Hepatocyte (in vitro differentiated cells): Measurements from ENCODE around the gene IGFLR1.

Source experiments
- EZH2phosphoT487 ChIP-seq: fragments of 200-600 bp; sonication (generic); IDR thresholded peaks from one replicate; pipeline ENCODE4 v1.6.1; 2018; ENCODE audit warnings: antibody characterized with exemption, mild to moderate bottlenecking, low read depth, moderate library complexity; ENCODE audit not compliant: unreplicated experiment, severe bottlenecking
- TF ChIP-seq, protein P1 (sequence below): fragments of 200-600 bp; sonication (generic); IDR thresholded peaks from 2 replicates; pipeline ENCODE4 v1.5.1; 2016; ENCODE audit warnings: antibody characterized with exemption, mild to moderate bottlenecking; ENCODE audit not compliant: poor library complexity

DNA sequence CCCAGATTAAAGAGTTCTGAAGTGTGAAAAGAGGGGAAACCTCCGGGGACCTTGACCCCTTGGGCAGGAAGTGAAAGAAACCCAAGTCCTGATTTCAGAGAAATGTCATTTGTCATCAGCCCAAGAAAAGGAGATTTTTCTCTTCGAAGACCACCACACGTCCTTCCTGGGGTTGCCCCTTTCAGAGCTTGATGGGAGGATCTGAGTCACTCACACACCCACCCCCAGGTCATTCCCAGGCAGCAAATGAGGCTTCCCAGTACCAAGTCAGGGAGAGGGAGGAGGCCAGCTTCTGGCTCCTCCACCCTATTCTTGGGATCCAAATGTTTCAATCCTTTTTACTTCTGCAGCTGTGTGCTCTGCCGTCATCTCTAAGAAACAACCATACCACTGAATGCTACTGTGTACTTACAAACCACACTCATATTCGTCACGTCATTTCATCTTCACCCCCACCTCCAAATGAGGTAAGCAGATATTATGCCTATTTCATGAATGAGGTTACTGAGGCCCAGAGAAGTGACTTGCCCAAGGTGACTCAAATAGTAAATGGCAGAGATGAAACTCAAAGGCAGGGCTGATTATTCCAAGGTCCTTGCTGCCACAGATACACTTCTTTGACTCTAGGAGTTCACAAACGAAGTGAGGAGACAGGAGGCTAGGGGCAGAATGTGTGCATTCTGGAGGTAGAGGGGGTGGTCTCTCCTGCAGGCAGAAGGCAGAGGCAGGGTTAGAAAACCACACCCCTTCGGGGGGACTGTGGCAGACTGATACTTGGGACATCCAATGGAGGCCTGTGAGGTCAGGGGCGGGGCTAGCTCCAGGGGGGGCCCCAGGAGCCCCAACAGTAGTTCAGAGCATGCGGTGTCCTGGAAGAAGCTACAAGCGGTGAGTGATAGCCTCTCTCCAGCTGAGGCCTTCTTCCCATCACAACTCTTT, 29.4 kb downstream of the IGFLR1 start:
- TF ChIP-seq, protein P1, sequence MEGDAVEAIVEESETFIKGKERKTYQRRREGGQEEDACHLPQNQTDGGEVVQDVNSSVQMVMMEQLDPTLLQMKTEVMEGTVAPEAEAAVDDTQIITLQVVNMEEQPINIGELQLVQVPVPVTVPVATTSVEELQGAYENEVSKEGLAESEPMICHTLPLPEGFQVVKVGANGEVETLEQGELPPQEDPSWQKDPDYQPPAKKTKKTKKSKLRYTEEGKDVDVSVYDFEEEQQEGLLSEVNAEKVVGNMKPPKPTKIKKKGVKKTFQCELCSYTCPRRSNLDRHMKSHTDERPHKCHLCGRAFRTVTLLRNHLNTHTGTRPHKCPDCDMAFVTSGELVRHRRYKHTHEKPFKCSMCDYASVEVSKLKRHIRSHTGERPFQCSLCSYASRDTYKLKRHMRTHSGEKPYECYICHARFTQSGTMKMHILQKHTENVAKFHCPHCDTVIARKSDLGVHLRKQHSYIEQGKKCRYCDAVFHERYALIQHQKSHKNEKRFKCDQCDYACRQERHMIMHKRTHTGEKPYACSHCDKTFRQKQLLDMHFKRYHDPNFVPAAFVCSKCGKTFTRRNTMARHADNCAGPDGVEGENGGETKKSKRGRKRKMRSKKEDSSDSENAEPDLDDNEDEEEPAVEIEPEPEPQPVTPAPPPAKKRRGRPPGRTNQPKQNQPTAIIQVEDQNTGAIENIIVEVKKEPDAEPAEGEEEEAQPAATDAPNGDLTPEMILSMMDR: no peak
- no peak for TF ChIP-seq EZH2phosphoT487
